SK-N-SH (cell line): ENCODE results near the gene TMEM11. TPM values are rescaled to one million over a fixed set of nuclear protein-coding genes. Genes with fewer than 3 reads are reported as not detected.

Source experiments
- CTCF ChIA-PET: fragments of 300-600, 350-600 bp; formaldehyde crosslinking; extraction: SDS; loops from one replicate; lab custom pipeline; 2021; lab: Yijun Ruan, JAX
- POLR2A ChIA-PET: fragments of 350-600 bp; sonication (Branson Sonifier 250); formaldehyde crosslinking; extraction: SDS; loops from one replicate; lab custom pipeline; 2020; ENCODE audit warnings: antibody characterized with exemption, inconsistent platforms; lab: Yijun Ruan, JAX
- DNase-seq: peaks from one replicate; pipeline ENCODE4 v3.0.0; 2012
- H2AFZ ChIP-seq: fragments of 200-600 bp; sonication (generic); 2 replicates; pipeline ENCODE4 v1.8.1; 2016; ENCODE audit warnings: antibody characterized with exemption, mild to moderate bottlenecking, low read depth
- H3F3A ChIP-seq: fragments of 200-600 bp; sonication (generic); replicated peaks from 2 replicates; pipeline ENCODE3; 2016; ENCODE audit warnings: antibody characterized with exemption, mild to moderate bottlenecking; ENCODE audit not compliant: insufficient read depth
- H3K27ac ChIP-seq, 2 experiments: fragments of 200-500 bp in 1 of 2; fragments of 200-600 bp in 1 of 2; sonication (Bioruptor generic) in 1 of 2; sonication (generic), shearing (Covaris generic) in 1 of 2; 2 replicates each; pipeline versions ENCODE4 v1.5.1 to v1.6.1; 2014 to 2016; ENCODE audit warnings: low read depth in 2 of 2, inconsistent platforms in 1 of 2, low read length in 1 of 2, mild to moderate bottlenecking in 1 of 2, mixed read lengths in 1 of 2
- H3K27me3 ChIP-seq: fragments of 200-600 bp; sonication (generic), shearing (Covaris generic); 2 replicates; pipeline ENCODE4 v1.6.1; 2016; ENCODE audit warnings: mixed run types; ENCODE audit not compliant: insufficient read depth
- H3K36me3 ChIP-seq, 2 experiments: fragments of 200-500 bp in 1 of 2; fragments of 200-600 bp in 1 of 2; sonication (Bioruptor generic) in 1 of 2; sonication (generic) in 1 of 2; replicated peaks in 1 of 2; 2 replicates each; pipeline versions ENCODE3 to v1.5.1; 2014 to 2016; ENCODE audit warnings: low read length in 1 of 2, mild to moderate bottlenecking in 1 of 2; ENCODE audit not compliant: insufficient read depth in 2 of 2, control insufficient read depth in 1 of 2
- H3K4me1 ChIP-seq, 2 experiments: fragments of 200-500 bp in 1 of 2; fragments of 200-600 bp in 1 of 2; sonication (Bioruptor generic) in 1 of 2; sonication (generic), shearing (Covaris generic) in 1 of 2; 2 replicates each; pipeline versions ENCODE4 v1.5.1 to v1.6.1; 2014 to 2016; ENCODE audit warnings: low read depth in 1 of 2, low read length in 1 of 2, mixed run types in 1 of 2; ENCODE audit not compliant: insufficient read depth in 2 of 2, control insufficient read depth in 1 of 2
- H3K4me2 ChIP-seq: fragments of 200-600 bp; sonication (generic), shearing (Covaris generic); 2 replicates; pipeline ENCODE4 v1.6.1; 2017; ENCODE audit warnings: mixed run types
- H3K4me3 ChIP-seq, 2 experiments: fragments of 200-500 bp in 1 of 2; fragments of 200-600 bp in 1 of 2; sonication (Bioruptor generic) in 1 of 2; sonication (generic), shearing (Covaris generic) in 1 of 2; 2 replicates each; pipeline versions ENCODE4 v1.5.1 to v1.8.1; 2014 to 2016; ENCODE audit warnings: low read depth in 2 of 2, inconsistent platforms in 1 of 2, low read length in 1 of 2, mild to moderate bottlenecking in 1 of 2, mixed read lengths in 1 of 2, moderate library complexity in 1 of 2
- H3K79me2 ChIP-seq: fragments of 200-600 bp; sonication (generic); 2 replicates; pipeline ENCODE4 v1.8.1; 2017; ENCODE audit warnings: mild to moderate bottlenecking; ENCODE audit not compliant: insufficient read depth
- H3K9ac ChIP-seq: fragments of 200-600 bp; sonication (generic); 2 replicates; pipeline ENCODE4 v1.6.1; 2017; ENCODE audit warnings: mixed run types
- H3K9me2 ChIP-seq: fragments of 200-600 bp; sonication (generic); 2 replicates; pipeline ENCODE4 v1.6.1; 2017; ENCODE audit warnings: mixed run types
- H3K9me3 ChIP-seq: fragments of 200-600 bp; sonication (generic); 2 replicates; pipeline ENCODE4 v1.6.1; 2017; ENCODE audit warnings: mixed run types, mild to moderate bottlenecking, moderate library complexity
- H4K20me1 ChIP-seq: fragments of 200-600 bp; sonication (generic); 2 replicates; pipeline ENCODE4 v1.6.1; 2017; ENCODE audit warnings: mild to moderate bottlenecking, mixed run types; ENCODE audit not compliant: insufficient read depth
- CTCF ChIP-seq: fragments of 200-600 bp; sonication (generic); IDR thresholded peaks from 2 replicates; pipeline ENCODE4 v1.6.1; 2017; ENCODE audit warnings: antibody characterized with exemption, mild to moderate bottlenecking, moderate library complexity
- FOSL2 ChIP-seq: IDR thresholded peaks from 2 replicates; pipeline ENCODE4 v1.4.0; 2012; ENCODE audit warnings: low read depth, mild to moderate bottlenecking, moderate library complexity, borderline replicate concordance
- FOXM1 ChIP-seq: IDR thresholded peaks from 2 replicates; pipeline ENCODE4 v1.4.0; 2012; ENCODE audit warnings: low read depth, mild to moderate bottlenecking
- NRF1 ChIP-seq: IDR thresholded peaks from 2 replicates; pipeline ENCODE4 v1.6.1; 2012; ENCODE audit warnings: low read depth, mild to moderate bottlenecking, low read length
- SIN3A ChIP-seq: IDR thresholded peaks from 2 replicates; pipeline ENCODE4 v1.6.1; 2012; ENCODE audit warnings: low read depth, mild to moderate bottlenecking, low read length, moderate library complexity, borderline replicate concordance
- TAF1 ChIP-seq: IDR thresholded peaks from 2 replicates; pipeline ENCODE4 v1.6.1; 2012; ENCODE audit warnings: low read depth, mild to moderate bottlenecking, low read length, moderate library complexity, borderline replicate concordance
- TEAD4 ChIP-seq: IDR thresholded peaks from 2 replicates; pipeline ENCODE4 v1.4.0; 2012; ENCODE audit warnings: mild to moderate bottlenecking, borderline replicate concordance; ENCODE audit not compliant: insufficient read depth
- USF1 ChIP-seq: IDR thresholded peaks from 2 replicates; pipeline ENCODE4 v1.4.0; 2012; ENCODE audit warnings: low read depth, borderline replicate concordance
- ZBTB33 ChIP-seq: IDR thresholded peaks from 2 replicates; pipeline ENCODE4 v1.4.0; 2012; ENCODE audit warnings: low read depth, borderline replicate concordance
- WGBS: methylation state at CpG from one replicate; pipeline ENCODE4 v1.1.6; 2017; ENCODE audit warnings: low lambda C conversion rate; 5-methylcytosine and 5-hydroxymethylcytosine counted together
- polyA plus RNA-seq, 3 experiments: library from polyadenylated mRNA; depleted of rRNA; stranded (reverse); fragments of >200 nt; gene quantifications; 2 replicates each; pipeline ENCODE4 v1.2.3, GENCODE V29; 2012

Gene TMEM11
- polyA plus RNA-seq, 1 of the 3 experiments (the other 2 are of a cell fraction): 52.3 TPM

GRCh38 chr17:21169496-21169895 is 44.5 kb downstream of the TMEM11 start (continued):
- TF ChIP-seq USF1 (no peak), CTCF (no peak)

- Histone ChIP-seq H3K79me2 (no peaks in the 10 kb centered on the region), H3K4me1 (no peaks in the 10 kb centered on the region; a peak in 1 of 4 replicates), H3K4me2 (no peak overlapping the region), H3K36me3 (no peaks in the 10 kb centered on the region), H4K20me1 (no peaks in the 10 kb centered on the region), H3K4me3 (no peak overlapping the region), H3K27me3 (no peaks in the 10 kb centered on the region), H3K27ac (no peak overlapping the region), H3F3A (peaks cover under 1% of the 10 kb centered on the region), H3K9me3 (no peaks in the 10 kb centered on the region), H3K9ac (no peak overlapping the region), H3K9me2 (no peaks in the 10 kb centered on the region), H2AFZ (no peak overlapping the region)
- ChIA-PET CTCF (no interaction called here), POLR2A (no interaction called here)
- 96% methylated on average over 12 of the region's 12 CpGs for WGBS
- TF ChIP-seq FOSL2 (no peak), ZBTB33 (no peak), SIN3A (no peak), FOXM1 (no peak), NRF1 (no peak), CTCF (no peak), TAF1 (no peak), TEAD4 (no peak)
- DNase-seq: no peak
Observed at GRCh38 chr17:21168555-21168865, 45.5 kb downstream of the TMEM11 start.
